OCI-M1 (cell line): ENCODE data around the gene RNF130.
"Not testable (repeated sequence)": the region's sequence is repeated elsewhere in the genome, so short reads cannot be mapped to it uniquely, and the experiment has no call there.

Experiments
- DNase-seq: peaks from one replicate; lab custom pipeline; 2025; lab: John Stamatoyannopoulos, UW

The RNF130 gene

GRCh38 chr5:179974246-179974945, 97.2 kb downstream of the RNF130 start:
- no peak for DNase-seq

GRCh38 chr5:179973391-179973790, 98.2 kb downstream of the RNF130 start:
- DNase-seq, result no peak

GRCh38 chr5:179969110-179969509, 102.4 kb downstream of the RNF130 start:
- DNase-seq, result no peak

GRCh38 chr5:179967489-179967888, 104.1 kb downstream of the RNF130 start:
- no peak for DNase-seq

- no peak for DNase-seq
Observed at GRCh38 chr5:179964015-179964414, 107.5 kb downstream of the RNF130 start.

- no peak for DNase-seq
Observed at GRCh38 chr5:179963375-179963774, 108.2 kb downstream of the RNF130 start.

GRCh38 chr5:179960204-179960831, 111.2 kb downstream of the RNF130 start:
- DNase-seq, result no peak

- DNase-seq, result no peak
Observed at GRCh38 chr5:179959641-179960040, 111.9 kb downstream of the RNF130 start.

- not testable (repeated sequence) for DNase-seq
Observed at GRCh38 chr5:179959118-179959517, 112.4 kb downstream of the RNF130 start.

- no peak for DNase-seq
Observed at GRCh38 chr5:179955630-179956029, 115.9 kb downstream of the RNF130 start.

- no peak for DNase-seq
Observed at GRCh38 chr5:179955062-179955461, 116.5 kb downstream of the RNF130 start.

GRCh38 chr5:179954434-179954833, 117.1 kb downstream of the RNF130 start:
- DNase-seq, result no peak

GRCh38 chr5:179953987-179954386, 117.6 kb downstream of the RNF130 start:
- no peak for DNase-seq

GRCh38 chr5:179936976-179937681, 134.4 kb downstream of the RNF130 start:
- no peak for DNase-seq

GRCh38 chr5:179930788-179931473, 140.6 kb downstream of the RNF130 start:
- DNase-seq, result no peak

GRCh38 chr5:179927824-179928223, 143.7 kb downstream of the RNF130 start:
- DNase-seq, result no peak

- no peak for DNase-seq
Observed at GRCh38 chr5:179926657-179927056, 144.9 kb downstream of the RNF130 start.

- DNase-seq, result peak; percentile 74
Observed at GRCh38 chr5:179923436-179923835, 148.1 kb downstream of the RNF130 start.

- DNase-seq, result no peak
Observed at GRCh38 chr5:179920175-179920574, 151.4 kb downstream of the RNF130 start.

GRCh38 chr5:179919487-179920060, 152.0 kb downstream of the RNF130 start:
- DNase-seq, result no peak

GRCh38 chr5:179918742-179919486, 152.6 kb downstream of the RNF130 start:
- no peak for DNase-seq
